Measurements from ENCODE around the gene FGF4.

FGF4 gene

DNA sequence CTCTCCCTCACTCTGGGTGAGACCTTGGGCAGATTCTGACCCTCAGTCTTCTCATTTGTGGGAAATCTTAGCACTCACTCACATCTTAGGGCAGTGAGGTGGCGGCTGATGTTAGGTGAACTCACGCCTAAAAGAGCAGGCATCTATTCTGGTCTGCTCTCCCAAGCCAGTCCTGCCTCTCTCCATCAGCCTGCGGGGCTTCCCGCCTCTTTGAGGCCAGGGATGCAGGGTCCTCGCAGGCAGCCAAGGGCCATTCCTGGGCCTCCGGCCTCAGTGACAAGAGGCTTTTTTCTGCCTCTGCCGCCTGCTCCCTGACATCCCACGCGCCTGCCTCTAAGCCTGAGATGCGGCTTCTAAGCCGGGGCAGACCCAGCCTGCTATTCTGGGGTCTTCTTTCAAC, 13.8 kb upstream of the FGF4 start:
- H3K4me1 ChIP-seq (ENCODE audit: control insufficient read depth in 1 of 2, insufficient read depth in 2 of 2, low read length in 2 of 2) = no peaks in the 10 kb centered on the region
- no peak overlapping the region for H3K9ac ChIP-seq (ENCODE audit: low read length)
- DNase-seq = no peak
- H2BK120ac ChIP-seq (ENCODE audit: insufficient read depth, low read length, poor library complexity) = no peak overlapping the region
- no peak overlapping the region for H2BK12ac ChIP-seq (ENCODE audit: low read length)
- peaks cover 3% of the 10 kb centered on the region for H3K9me3 ChIP-seq (ENCODE audit: insufficient read depth, low read depth, low read length)
- no peak overlapping the region for H3K23ac ChIP-seq (ENCODE audit: low read length)
- H4K12ac ChIP-seq (ENCODE audit: low read depth, low read length) = no peak overlapping the region
- no peak overlapping the region for H3K4me2 ChIP-seq (ENCODE audit: low read length)
- no CpG with 5 or more reads among the region's 11 CpGs for WGBS (ENCODE audit: extremely low coverage, insufficient coverage, insufficient read length)
- no peak overlapping the region for H3K4me3 ChIP-seq (ENCODE audit: low read depth, low read length)
- no peak overlapping the region for H3K18ac ChIP-seq (ENCODE audit: low read length)
- H4K8ac ChIP-seq (ENCODE audit: low read depth, low read length) = no peak overlapping the region
- H2AFZ ChIP-seq (ENCODE audit: insufficient read depth, low read length, poor library complexity) = no peak overlapping the region
- no peaks in the 10 kb centered on the region for H3K79me1 ChIP-seq (ENCODE audit: low read length)
- H2AK5ac ChIP-seq (ENCODE audit: low read length) = no peak overlapping the region
- H3K14ac ChIP-seq (ENCODE audit: low read length) = no peak overlapping the region
- no peaks in the 10 kb centered on the region for H3K36me3 ChIP-seq (ENCODE audit: control insufficient read depth in 1 of 2, insufficient read depth in 2 of 2, low read length in 2 of 2)
- no peak overlapping the region for H3K4ac ChIP-seq (ENCODE audit: low read depth, low read length)
- H3K79me2 ChIP-seq (ENCODE audit: control insufficient read depth, insufficient read depth, low read length, poor library complexity) = no peaks in the 10 kb centered on the region
- H3K27me3 ChIP-seq (ENCODE audit: insufficient read depth, low read length) = no peaks in the 10 kb centered on the region
- H4K91ac ChIP-seq (ENCODE audit: low read depth, low read length) = no peak overlapping the region
- no peak overlapping the region for H2BK5ac ChIP-seq (ENCODE audit: low read depth, low read length, poor library complexity)
- no peak overlapping the region for H3K27ac ChIP-seq (ENCODE audit: low read depth, low read length)

DNA sequence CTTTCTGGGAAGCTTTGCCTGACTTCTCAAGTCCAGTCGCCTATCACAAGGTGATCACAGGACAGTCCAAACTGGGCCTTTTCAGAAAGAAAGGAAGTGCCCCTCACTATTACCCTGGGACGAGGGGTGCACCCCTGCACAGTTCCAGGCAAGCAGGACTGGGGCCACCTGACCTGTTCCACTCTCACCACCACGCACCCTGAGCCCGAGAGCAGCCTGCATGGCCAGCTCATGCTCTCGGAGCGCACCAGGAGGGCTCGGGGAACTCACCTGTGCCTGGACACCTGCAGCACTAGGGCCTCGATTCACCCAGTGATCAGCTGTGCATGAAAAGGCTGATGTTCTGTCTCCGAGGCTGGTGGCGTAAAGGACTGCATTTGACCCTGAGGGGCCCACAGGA, 12.8 kb upstream of the FGF4 start:
- Histone ChIP-seq H2AK5ac (ENCODE audit: low read length) (no peak overlapping the region), H3K4ac (ENCODE audit: low read depth, low read length) (no peak overlapping the region), H3K14ac (ENCODE audit: low read length) (no peak overlapping the region), H3K27me3 (ENCODE audit: insufficient read depth, low read length) (no peaks in the 10 kb centered on the region), H3K4me1 (ENCODE audit: control insufficient read depth in 1 of 2, insufficient read depth in 2 of 2, low read length in 2 of 2) (no peaks in the 10 kb centered on the region), H2BK120ac (ENCODE audit: insufficient read depth, low read length, poor library complexity) (no peak overlapping the region), H3K79me2 (ENCODE audit: control insufficient read depth, insufficient read depth, low read length, poor library complexity) (no peaks in the 10 kb centered on the region), H3K36me3 (ENCODE audit: control insufficient read depth in 1 of 2, insufficient read depth in 2 of 2, low read length in 2 of 2) (no peaks in the 10 kb centered on the region), H2BK5ac (ENCODE audit: low read depth, low read length, poor library complexity) (no peak overlapping the region), H3K79me1 (ENCODE audit: low read length) (no peaks in the 10 kb centered on the region), H2AFZ (ENCODE audit: insufficient read depth, low read length, poor library complexity) (no peak overlapping the region), H4K8ac (ENCODE audit: low read depth, low read length) (no peak overlapping the region), H3K9ac (ENCODE audit: low read length) (no peak overlapping the region), H4K12ac (ENCODE audit: low read depth, low read length) (no peak overlapping the region), H3K18ac (ENCODE audit: low read length) (no peak overlapping the region), H2BK12ac (ENCODE audit: low read length) (no peak overlapping the region), H3K9me3 (ENCODE audit: insufficient read depth, low read depth, low read length) (peaks cover 3% of the 10 kb centered on the region), H3K4me3 (ENCODE audit: low read depth, low read length) (no peak overlapping the region), H3K23ac (ENCODE audit: low read length) (no peak overlapping the region), H4K91ac (ENCODE audit: low read depth, low read length) (no peak overlapping the region), H3K27ac (ENCODE audit: low read depth, low read length) (no peak overlapping the region), H3K4me2 (ENCODE audit: low read length) (no peak overlapping the region)
- no peak for DNase-seq
- WGBS (ENCODE audit: extremely low coverage, insufficient coverage, insufficient read length) = no CpG with 5 or more reads among the region's 10 CpGs

DNA sequence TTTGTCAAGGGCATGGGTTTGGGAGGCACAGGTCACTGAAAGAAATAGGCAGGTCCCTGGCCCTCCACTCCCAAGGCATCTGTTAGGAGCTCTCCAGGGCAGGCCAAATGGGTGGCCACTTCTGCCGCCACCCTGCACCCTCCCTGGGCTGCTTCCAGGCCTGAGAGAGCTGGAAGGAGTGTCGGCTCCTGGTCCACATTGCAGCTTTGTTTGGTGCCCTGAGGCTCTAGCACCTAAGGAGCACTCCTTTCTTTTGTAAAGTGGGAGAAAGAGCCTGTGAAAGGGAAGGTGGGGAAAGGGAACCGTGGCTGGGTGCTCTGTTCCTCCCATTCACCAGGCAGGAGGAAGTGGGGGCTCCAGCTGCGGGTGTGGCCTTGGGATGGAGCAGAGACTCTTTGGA, 12.3 kb upstream of the FGF4 start:
- no peak overlapping the region for H4K12ac ChIP-seq (ENCODE audit: low read depth, low read length)
- H3K4ac ChIP-seq (ENCODE audit: low read depth, low read length) = no peak overlapping the region
- no peak overlapping the region for H3K14ac ChIP-seq (ENCODE audit: low read length)
- no peak overlapping the region for H2BK12ac ChIP-seq (ENCODE audit: low read length)
- no peaks in the 10 kb centered on the region for H3K79me1 ChIP-seq (ENCODE audit: low read length)
- H3K18ac ChIP-seq (ENCODE audit: low read length) = no peak overlapping the region
- no peak overlapping the region for H2AK5ac ChIP-seq (ENCODE audit: low read length)
- WGBS (ENCODE audit: extremely low coverage, insufficient coverage, insufficient read length) = no CpG with 5 or more reads among the region's 4 CpGs
- DNase-seq = no peak
- no peak overlapping the region for H2BK120ac ChIP-seq (ENCODE audit: insufficient read depth, low read length, poor library complexity)
- no peaks in the 10 kb centered on the region for H3K79me2 ChIP-seq (ENCODE audit: control insufficient read depth, insufficient read depth, low read length, poor library complexity)
- no peak overlapping the region for H4K91ac ChIP-seq (ENCODE audit: low read depth, low read length)
- no peak overlapping the region for H3K4me2 ChIP-seq (ENCODE audit: low read length)
- peaks cover 3% of the 10 kb centered on the region for H3K9me3 ChIP-seq (ENCODE audit: insufficient read depth, low read depth, low read length)
- no peak overlapping the region for H2BK5ac ChIP-seq (ENCODE audit: low read depth, low read length, poor library complexity)
- no peak overlapping the region for H2AFZ ChIP-seq (ENCODE audit: insufficient read depth, low read length, poor library complexity)
- H3K23ac ChIP-seq (ENCODE audit: low read length) = no peak overlapping the region
- no peaks in the 10 kb centered on the region for H3K4me1 ChIP-seq (ENCODE audit: control insufficient read depth in 1 of 2, insufficient read depth in 2 of 2, low read length in 2 of 2)
- H3K27ac ChIP-seq (ENCODE audit: low read depth, low read length) = no peak overlapping the region
- H3K36me3 ChIP-seq (ENCODE audit: control insufficient read depth in 1 of 2, insufficient read depth in 2 of 2, low read length in 2 of 2) = no peaks in the 10 kb centered on the region
- no peak overlapping the region for H3K9ac ChIP-seq (ENCODE audit: low read length)
- no peak overlapping the region for H4K8ac ChIP-seq (ENCODE audit: low read depth, low read length)
- no peak overlapping the region for H3K4me3 ChIP-seq (ENCODE audit: low read depth, low read length)
- H3K27me3 ChIP-seq (ENCODE audit: insufficient read depth, low read length) = no peaks in the 10 kb centered on the region

DNA sequence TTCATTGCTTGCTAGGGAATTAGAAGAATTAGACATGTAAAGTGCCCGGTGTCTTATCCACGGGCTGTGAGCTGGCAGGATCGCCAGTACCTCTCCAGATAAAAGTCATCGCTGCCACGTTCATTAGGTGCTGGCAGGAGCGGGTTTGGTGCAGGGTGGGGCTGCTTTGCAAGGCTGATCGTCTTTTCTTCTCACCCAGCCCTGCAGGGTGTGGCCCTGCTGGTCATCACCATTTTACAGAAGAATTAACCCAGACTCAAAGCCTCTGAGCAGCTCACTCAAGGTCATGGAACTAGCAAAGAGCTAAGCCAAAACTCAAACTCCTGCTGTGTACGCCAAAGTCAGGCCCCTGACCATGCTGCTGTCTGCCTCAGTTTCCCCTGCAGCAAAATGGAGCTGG, 6.1 kb upstream of the FGF4 start:
- Histone ChIP-seq H2BK12ac (ENCODE audit: low read length) (no peak overlapping the region), H2AK5ac (ENCODE audit: low read length) (no peak overlapping the region), H4K91ac (ENCODE audit: low read depth, low read length) (no peak overlapping the region), H3K36me3 (ENCODE audit: control insufficient read depth in 1 of 2, insufficient read depth in 2 of 2, low read length in 2 of 2) (no peaks in the 10 kb centered on the region), H3K4me2 (ENCODE audit: low read length) (no peak overlapping the region), H3K9me3 (ENCODE audit: insufficient read depth, low read depth, low read length) (peaks cover 3% of the 10 kb centered on the region), H3K18ac (ENCODE audit: low read length) (no peak overlapping the region), H3K14ac (ENCODE audit: low read length) (no peak overlapping the region), H3K9ac (ENCODE audit: low read length) (no peak overlapping the region), H3K79me1 (ENCODE audit: low read length) (no peaks in the 10 kb centered on the region), H3K4me1 (ENCODE audit: control insufficient read depth in 1 of 2, insufficient read depth in 2 of 2, low read length in 2 of 2) (no peaks in the 10 kb centered on the region), H3K79me2 (ENCODE audit: control insufficient read depth, insufficient read depth, low read length, poor library complexity) (no peaks in the 10 kb centered on the region), H4K12ac (ENCODE audit: low read depth, low read length) (no peak overlapping the region), H3K27me3 (ENCODE audit: insufficient read depth, low read length) (peaks cover 7% of the 10 kb centered on the region), H2BK5ac (ENCODE audit: low read depth, low read length, poor library complexity) (no peak overlapping the region), H3K4me3 (ENCODE audit: low read depth, low read length) (no peak overlapping the region), H3K27ac (ENCODE audit: low read depth, low read length) (no peak overlapping the region), H2AFZ (ENCODE audit: insufficient read depth, low read length, poor library complexity) (no peak overlapping the region), H2BK120ac (ENCODE audit: insufficient read depth, low read length, poor library complexity) (no peak overlapping the region), H4K8ac (ENCODE audit: low read depth, low read length) (no peak overlapping the region), H3K4ac (ENCODE audit: low read depth, low read length) (no peak overlapping the region), H3K23ac (ENCODE audit: low read length) (no peak overlapping the region)
- DNase-seq = no peak
- no CpG with 5 or more reads among the region's 8 CpGs for WGBS (ENCODE audit: extremely low coverage, insufficient coverage, insufficient read length)

All from trophoblast cell (in vitro differentiated cells and primary cell).